RWPE2 (cell line): ENCODE measurements around the gene BEST4.

ENCODE experiments used
- ATAC-seq: fragments of 200-7000 bp; cut with Tn5 transposase; 3 replicates; pipeline ENCODE4 v1.9.1; 2021; ENCODE audit warnings: low read depth
- DNase-seq: peaks from one replicate; pipeline ENCODE4 v3.0.0-alpha.2; 2020; ENCODE audit warnings: low spot score
- H3K27ac ChIP-seq: fragments of 450-650 bp; 2 replicates; pipeline ENCODE4 v1.5.1; 2017; ENCODE audit warnings: mild to moderate bottlenecking; ENCODE audit not compliant: poor library complexity, severe bottlenecking
- H3K27me3 ChIP-seq: fragments of 250-450 bp; sonication (Bioruptor Pico); 2 replicates; pipeline ENCODE4 v1.5.1; 2021; ENCODE audit warnings: mild to moderate bottlenecking, moderate library complexity; ENCODE audit not compliant: insufficient read depth, poor library complexity, severe bottlenecking
- H3K36me3 ChIP-seq: fragments of 250-450 bp; sonication (Bioruptor Pico); 2 replicates; pipeline ENCODE4 v1.5.1; 2020; ENCODE audit warnings: low read depth, mild to moderate bottlenecking, moderate library complexity
- H3K4me1 ChIP-seq: fragments of 250-450 bp; sonication (Bioruptor Pico); 2 replicates; pipeline ENCODE4 v1.5.1; 2021; ENCODE audit warnings: mild to moderate bottlenecking, moderate library complexity; ENCODE audit not compliant: insufficient read depth, poor library complexity, severe bottlenecking
- H3K4me3 ChIP-seq: fragments of 250-450 bp; sonication (Bioruptor Pico); 2 replicates; pipeline ENCODE4 v1.5.1; 2021; ENCODE audit warnings: mild to moderate bottlenecking, moderate library complexity; ENCODE audit not compliant: severe bottlenecking
- H3K9me3 ChIP-seq: fragments of 250-450 bp; sonication (Bioruptor Pico); 2 replicates; pipeline ENCODE4 v1.5.1; 2021; ENCODE audit warnings: mild to moderate bottlenecking, moderate library complexity; ENCODE audit not compliant: severe bottlenecking
- CTCF ChIP-seq: fragments of 450-650 bp; IDR thresholded peaks from one replicate; pipeline ENCODE4 v1.5.1; 2017; ENCODE audit warnings: mild to moderate bottlenecking, moderate library complexity; ENCODE audit not compliant: poor library complexity, severe bottlenecking

The BEST4 gene

GRCh38 chr1:44822131-44822701 is 34.2 kb upstream of the BEST4 start:
- Histone ChIP-seq H3K27ac (no peak overlapping the region), H3K4me1 (no peaks in the 10 kb centered on the region), H3K4me3 (no peak overlapping the region), H3K27me3 (no peaks in the 10 kb centered on the region), H3K9me3 (no peaks in the 10 kb centered on the region), H3K36me3 (no peaks in the 10 kb centered on the region)
- TF ChIP-seq CTCF: no peak
- no peak for DNase-seq
- no peak for ATAC-seq

- H3K4me3 ChIP-seq: no peak overlapping the region
- ATAC-seq: no peak
- H3K36me3 ChIP-seq: no peaks in the 10 kb centered on the region
- H3K27me3 ChIP-seq: no peaks in the 10 kb centered on the region
- H3K4me1 ChIP-seq: no peaks in the 10 kb centered on the region
- H3K9me3 ChIP-seq: no peaks in the 10 kb centered on the region
- no peak for TF ChIP-seq CTCF
- DNase-seq: no peak
- no peak overlapping the region for H3K27ac ChIP-seq
These were observed 33.3 kb upstream of the BEST4 start for GRCh38 chr1:44821240-44821715.

DNA sequence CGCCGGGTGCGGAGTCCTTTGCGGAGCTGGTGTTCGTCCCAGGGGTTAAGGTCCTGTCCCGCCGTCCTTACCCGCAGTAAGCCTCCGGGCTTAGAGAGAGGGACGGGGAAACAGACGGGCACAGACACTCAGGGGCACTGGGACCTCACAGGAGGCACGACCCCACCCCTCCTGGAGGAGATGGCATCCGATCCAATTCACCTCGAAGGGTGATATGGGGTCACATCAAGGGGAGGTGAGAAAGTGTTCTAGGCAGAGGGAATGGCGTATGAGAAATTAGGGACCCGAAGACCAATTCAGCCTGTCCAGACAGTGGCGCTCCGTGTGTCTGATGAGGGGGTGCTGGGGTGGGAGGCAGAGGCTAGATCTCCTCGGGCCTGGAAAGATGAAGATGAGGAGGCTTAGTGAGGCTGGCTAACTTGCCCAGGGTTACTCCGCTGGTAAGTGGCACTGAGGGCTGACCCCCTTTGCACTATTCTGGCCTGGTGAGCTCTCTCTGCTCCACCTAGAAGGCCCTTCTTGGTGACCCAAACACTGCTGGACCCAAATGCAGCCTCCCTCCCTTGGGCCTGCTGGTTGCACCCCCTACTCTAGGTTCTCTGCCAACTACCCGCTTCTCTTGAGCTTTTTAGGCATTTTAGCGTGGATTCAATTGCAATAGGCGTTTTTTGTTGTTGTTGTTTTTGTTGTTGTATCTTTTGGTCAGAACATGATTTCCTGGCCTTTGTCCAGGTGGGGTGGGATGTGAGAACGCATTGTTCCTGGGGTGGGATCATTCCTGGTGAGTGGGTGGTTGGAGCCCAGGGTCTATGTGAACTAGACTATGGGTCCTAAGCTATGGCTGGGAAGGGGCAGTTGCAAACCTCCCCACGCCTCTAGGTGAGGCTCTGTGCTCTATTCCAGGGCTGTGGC is 32.6 kb upstream of the BEST4 start:
- DNase-seq (no peak), ATAC-seq (no peak)
- Histone ChIP-seq H3K27ac (peak overlapping the region; percentile 74), H3K4me1 (no peaks in the 10 kb centered on the region), H3K4me3 (peak overlapping the region; percentile 32), H3K27me3 (no peaks in the 10 kb centered on the region), H3K9me3 (no peaks in the 10 kb centered on the region), H3K36me3 (no peaks in the 10 kb centered on the region)
- TF ChIP-seq CTCF: no peak

DNA sequence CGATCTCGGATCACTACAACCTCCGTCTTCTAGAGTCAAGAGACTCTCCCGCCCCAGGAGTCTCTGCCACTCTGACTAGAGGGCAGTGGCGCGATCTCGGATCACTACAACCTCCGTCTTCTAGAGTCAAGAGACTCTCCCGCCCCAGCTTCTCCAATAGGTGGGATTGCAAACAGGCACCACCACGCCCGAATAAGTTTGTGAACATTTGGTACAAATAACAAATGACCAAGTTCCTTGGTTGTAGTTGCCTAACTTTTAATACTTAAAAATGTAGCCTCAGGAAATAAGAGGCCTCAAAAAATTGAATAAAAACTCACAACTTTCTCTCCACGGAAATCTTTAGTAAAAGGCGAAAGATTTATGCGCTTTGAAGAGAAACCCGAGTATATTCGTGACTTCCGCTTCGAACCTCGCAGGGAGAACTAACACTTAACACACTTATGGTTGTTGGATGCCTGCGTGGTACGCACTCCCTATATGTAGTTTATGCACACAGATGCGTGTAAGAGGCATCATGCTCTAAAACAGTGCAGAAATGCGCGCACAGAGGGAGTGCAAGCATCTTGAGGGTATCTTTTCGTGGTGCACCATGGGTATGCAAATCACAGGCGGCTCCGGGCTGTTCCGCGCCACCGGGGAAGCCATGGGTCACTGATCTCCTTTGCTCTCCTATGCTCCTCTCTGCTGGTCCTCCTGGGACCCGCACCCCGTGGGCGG is 31.8 kb upstream of the BEST4 start:
- DNase-seq (peak; percentile 89), ATAC-seq (peak; percentile 84)
- Histone ChIP-seq H3K9me3 (no peaks in the 10 kb centered on the region), H3K36me3 (no peaks in the 10 kb centered on the region), H3K4me3 (peak overlapping the region; percentile 32), H3K27ac (peak overlapping the region; percentile 74), H3K4me1 (peaks cover 5% of the 10 kb centered on the region), H3K27me3 (no peaks in the 10 kb centered on the region)
- TF ChIP-seq CTCF: peak; percentile 16
